ENCODE data around the gene TSC22D1. TPM values are rescaled to one million over a fixed set of nuclear protein-coding genes. Genes with fewer than 3 reads are reported as not detected.

The TSC22D1 gene
- total and polyA plus RNA-seq, 9 donors, result 61.8 to 93.1 (median 76.7) TPM

GRCh38 chr13:44489751-44490150, 86.4 kb downstream of the TSC22D1 start:
- DNase-seq, result no peak
- no CpG with 5 or more reads among the region's 1 CpG for WGBS (ENCODE audit: insufficient coverage)
- Histone ChIP-seq H3K27me3 (ENCODE audit: control insufficient read depth, insufficient read depth, low read length) (no peaks in the 10 kb centered on the region), H3K9me3 (replicated peaks; ENCODE audit: control insufficient read depth, low read depth, low read length) (peaks cover 3% of the 10 kb centered on the region), H3K36me3 (ENCODE audit: control insufficient read depth, insufficient read depth, low read length) (no peaks in the 10 kb centered on the region), H3K27ac (ENCODE audit: low read length) (no peak overlapping the region), H3K4me1 (ENCODE audit: control insufficient read depth, insufficient read depth, low read length) (no peaks in the 10 kb centered on the region), H3K4me3 (ENCODE audit: low read length) (no peak overlapping the region)

- no peak overlapping the region for H3K27ac ChIP-seq (ENCODE audit: low read length)
- no peak overlapping the region for H3K4me3 ChIP-seq (ENCODE audit: low read length)
- no peaks in the 10 kb centered on the region for H3K9me3 ChIP-seq (replicated peaks; ENCODE audit: control insufficient read depth, low read depth, low read length)
- WGBS (ENCODE audit: insufficient coverage), result no CpG with 5 or more reads among the region's 1 CpG
- H3K36me3 ChIP-seq (ENCODE audit: control insufficient read depth, insufficient read depth, low read length), result no peaks in the 10 kb centered on the region
- H3K27me3 ChIP-seq (ENCODE audit: control insufficient read depth, insufficient read depth, low read length), result no peaks in the 10 kb centered on the region
- no peaks in the 10 kb centered on the region for H3K4me1 ChIP-seq (ENCODE audit: control insufficient read depth, insufficient read depth, low read length)
- no peak for DNase-seq
Measured at GRCh38 chr13:44487989-44488388, 88.1 kb downstream of the TSC22D1 start.

GRCh38 chr13:44484562-44485138, 91.5 kb downstream of the TSC22D1 start:
- Histone ChIP-seq H3K36me3 (ENCODE audit: control insufficient read depth, insufficient read depth, low read length) (no peaks in the 10 kb centered on the region), H3K4me3 (ENCODE audit: low read length) (no peak overlapping the region), H3K27ac (ENCODE audit: low read length) (no peak overlapping the region), H3K27me3 (ENCODE audit: control insufficient read depth, insufficient read depth, low read length) (no peaks in the 10 kb centered on the region), H3K4me1 (ENCODE audit: control insufficient read depth, insufficient read depth, low read length) (no peaks in the 10 kb centered on the region), H3K9me3 (replicated peaks; ENCODE audit: control insufficient read depth, low read depth, low read length) (no peaks in the 10 kb centered on the region)
- DNase-seq, result no peak
- WGBS (ENCODE audit: insufficient coverage), result no CpG with 5 or more reads among the region's 4 CpGs

DNA sequence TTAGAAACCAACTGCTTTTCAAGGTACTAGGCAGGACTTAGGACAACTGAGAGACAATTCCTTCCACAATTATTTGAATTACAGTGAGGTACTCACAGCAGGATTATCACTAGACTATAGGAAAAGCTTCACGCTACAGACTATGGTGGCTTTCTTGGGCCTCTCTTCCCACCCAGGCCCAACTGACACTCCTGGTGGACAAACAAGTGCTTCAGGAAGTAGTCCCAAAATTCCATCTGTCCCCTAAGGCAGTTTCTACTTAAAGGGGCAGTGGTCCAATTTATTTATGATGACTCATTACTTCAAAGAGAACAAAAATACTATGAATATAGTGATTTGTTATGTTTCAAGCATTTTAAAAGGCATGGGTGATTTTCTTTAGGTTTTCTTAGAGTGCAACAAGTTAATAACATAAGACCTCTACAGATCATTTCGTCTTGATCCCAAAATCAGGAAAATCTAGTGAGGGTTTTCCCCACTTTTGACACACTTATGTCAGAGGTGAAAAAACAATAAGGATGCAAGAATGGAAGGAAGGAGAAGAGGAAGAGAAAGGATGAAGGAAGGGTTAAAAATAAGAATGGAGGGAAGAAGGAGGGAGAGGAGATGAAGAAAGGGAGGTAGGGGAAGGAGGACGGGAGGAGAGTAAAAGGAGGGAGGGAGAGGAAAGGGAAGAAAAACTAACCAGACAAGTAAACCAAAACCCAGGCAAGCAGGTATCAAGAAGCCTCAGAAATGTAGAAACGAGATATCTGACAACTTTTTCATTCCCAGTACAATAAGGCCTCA, 101.8 kb downstream of the TSC22D1 start:
- Histone ChIP-seq H3K27ac (ENCODE audit: low read length) (no peak overlapping the region), H3K9me3 (replicated peaks; ENCODE audit: control insufficient read depth, low read depth, low read length) (no peaks in the 10 kb centered on the region), H3K4me1 (ENCODE audit: control insufficient read depth, insufficient read depth, low read length) (no peaks in the 10 kb centered on the region), H3K27me3 (ENCODE audit: control insufficient read depth, insufficient read depth, low read length) (no peaks in the 10 kb centered on the region), H3K4me3 (ENCODE audit: low read length) (no peak overlapping the region), H3K36me3 (ENCODE audit: control insufficient read depth, insufficient read depth, low read length) (no peaks in the 10 kb centered on the region)
- DNase-seq, result no peak
- WGBS (ENCODE audit: insufficient coverage), result no CpG with 5 or more reads among the region's 4 CpGs

DNA sequence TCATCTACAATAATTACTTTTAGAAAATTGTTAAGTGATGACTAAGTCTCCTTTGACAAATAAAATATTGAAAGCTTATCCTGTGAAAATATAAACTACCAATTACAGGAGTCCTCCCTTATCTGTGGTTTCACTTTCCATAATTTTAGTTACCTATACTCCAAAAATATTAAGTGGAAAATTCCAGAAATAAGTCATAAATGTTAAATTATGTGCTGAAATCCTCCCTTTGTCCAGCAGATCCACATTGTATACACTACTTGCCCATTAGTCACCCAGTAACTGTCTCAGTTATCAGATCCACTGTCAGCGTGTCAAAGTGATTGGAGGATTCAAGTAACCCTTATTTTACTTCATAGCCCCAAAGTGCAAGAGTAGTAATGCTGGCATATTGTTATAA, 104.4 kb downstream of the TSC22D1 start:
- no peaks in the 10 kb centered on the region for H3K4me1 ChIP-seq (ENCODE audit: control insufficient read depth, insufficient read depth, low read length)
- no CpG with 5 or more reads among the region's 1 CpG for WGBS (ENCODE audit: insufficient coverage)
- DNase-seq, result no peak

DNA sequence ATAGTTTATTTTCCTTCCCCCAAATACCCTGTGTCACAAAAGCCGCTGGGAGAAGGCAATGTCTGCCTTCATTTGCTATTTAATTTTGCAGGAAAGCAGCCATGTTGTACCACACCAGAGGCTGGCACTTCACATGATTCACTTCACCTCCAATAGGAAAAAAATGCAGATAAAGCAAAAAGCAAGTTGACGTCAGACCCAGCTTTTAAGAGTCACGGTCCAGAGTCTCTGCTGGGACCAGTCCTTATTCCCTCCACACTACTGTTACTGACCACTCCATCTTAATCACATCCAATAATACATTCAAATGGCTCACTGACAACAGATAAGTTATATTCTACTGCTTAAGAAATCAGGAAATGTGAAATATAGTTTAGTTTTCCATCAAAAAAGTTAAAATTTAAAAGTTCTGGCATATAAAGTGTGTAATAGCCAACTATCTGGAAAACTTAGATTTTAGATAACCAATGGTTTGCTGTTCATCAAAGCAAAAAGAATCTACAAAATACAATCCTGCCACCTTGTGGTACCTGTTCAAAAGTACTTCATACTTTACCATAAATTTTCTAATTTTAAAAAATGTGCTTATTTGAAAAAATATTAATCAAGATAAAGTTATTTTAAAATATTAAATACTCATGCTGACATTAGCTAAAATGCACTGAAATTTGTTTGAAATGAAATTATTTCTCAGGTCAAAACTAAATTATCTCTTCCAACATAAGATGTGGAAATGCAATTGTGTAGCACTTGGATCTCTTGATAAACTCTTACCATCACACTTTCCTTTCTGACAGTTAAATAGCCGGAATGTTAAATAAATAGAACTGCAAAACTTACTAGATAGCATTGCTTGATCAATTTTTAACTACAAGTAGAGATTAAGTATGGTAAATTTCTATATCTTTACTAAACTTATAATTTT, 105.2 kb downstream of the TSC22D1 start:
- Histone ChIP-seq H3K27ac (ENCODE audit: low read length) (no peak overlapping the region), H3K4me1 (ENCODE audit: control insufficient read depth, insufficient read depth, low read length) (no peaks in the 10 kb centered on the region), H3K27me3 (ENCODE audit: control insufficient read depth, insufficient read depth, low read length) (no peaks in the 10 kb centered on the region), H3K9me3 (replicated peaks; ENCODE audit: control insufficient read depth, low read depth, low read length) (no peaks in the 10 kb centered on the region), H3K36me3 (ENCODE audit: control insufficient read depth, insufficient read depth, low read length) (no peaks in the 10 kb centered on the region), H3K4me3 (ENCODE audit: low read length) (no peak overlapping the region)
- WGBS (ENCODE audit: insufficient coverage), result 20% methylated on average over 1 of the region's 4 CpGs
- peak; percentile 36 for DNase-seq

More for the DNA sequence above, 104.4 kb downstream of the TSC22D1 start:
- H3K9me3 ChIP-seq (replicated peaks; ENCODE audit: control insufficient read depth, low read depth, low read length), result no peaks in the 10 kb centered on the region
- no peaks in the 10 kb centered on the region for H3K36me3 ChIP-seq (ENCODE audit: control insufficient read depth, insufficient read depth, low read length)
- no peak overlapping the region for H3K4me3 ChIP-seq (ENCODE audit: low read length)
- no peaks in the 10 kb centered on the region for H3K27me3 ChIP-seq (ENCODE audit: control insufficient read depth, insufficient read depth, low read length)
- no peak overlapping the region for H3K27ac ChIP-seq (ENCODE audit: low read length)

GRCh38 chr13:44468874-44469273, 107.3 kb downstream of the TSC22D1 start:
- H3K27ac ChIP-seq (ENCODE audit: low read length), result no peak overlapping the region
- WGBS (ENCODE audit: insufficient coverage), result no CpG with 5 or more reads among the region's 3 CpGs
- H3K36me3 ChIP-seq (ENCODE audit: control insufficient read depth, insufficient read depth, low read length), result no peaks in the 10 kb centered on the region
- no peak overlapping the region for H3K4me3 ChIP-seq (ENCODE audit: low read length)
- no peaks in the 10 kb centered on the region for H3K4me1 ChIP-seq (ENCODE audit: control insufficient read depth, insufficient read depth, low read length)
- no peaks in the 10 kb centered on the region for H3K27me3 ChIP-seq (ENCODE audit: control insufficient read depth, insufficient read depth, low read length)
- H3K9me3 ChIP-seq (replicated peaks; ENCODE audit: control insufficient read depth, low read depth, low read length), result no peaks in the 10 kb centered on the region
- no peak for DNase-seq

GRCh38 chr13:44465318-44465717, 110.8 kb downstream of the TSC22D1 start:
- Histone ChIP-seq H3K9me3 (replicated peaks; ENCODE audit: control insufficient read depth, low read depth, low read length) (no peaks in the 10 kb centered on the region), H3K4me3 (ENCODE audit: low read length) (no peak overlapping the region), H3K27ac (ENCODE audit: low read length) (no peak overlapping the region), H3K36me3 (ENCODE audit: control insufficient read depth, insufficient read depth, low read length) (no peaks in the 10 kb centered on the region), H3K4me1 (ENCODE audit: control insufficient read depth, insufficient read depth, low read length) (no peaks in the 10 kb centered on the region), H3K27me3 (ENCODE audit: control insufficient read depth, insufficient read depth, low read length) (no peaks in the 10 kb centered on the region)
- WGBS (ENCODE audit: insufficient coverage), result 83% methylated on average over 1 of the region's 4 CpGs
- no peak for DNase-seq

DNA sequence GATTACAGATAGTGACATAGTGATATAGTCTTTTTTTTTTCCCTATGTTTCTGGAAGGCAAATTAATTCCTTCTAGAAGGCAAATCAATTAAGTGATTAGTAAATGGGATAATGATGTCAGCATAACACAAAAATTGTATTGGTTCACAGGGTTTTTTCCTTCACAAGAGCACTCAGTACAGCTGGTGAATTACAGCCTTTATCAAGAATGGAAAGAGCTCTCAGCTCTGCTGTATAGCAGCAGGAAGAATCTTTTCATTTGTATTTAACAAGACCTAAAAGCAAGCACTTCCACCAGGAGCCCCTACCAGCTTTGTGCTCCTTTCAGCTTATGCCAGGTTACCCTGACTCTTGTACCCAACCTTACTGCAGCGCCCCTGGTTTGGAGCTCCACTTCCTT, 111.7 kb downstream of the TSC22D1 start:
- no peak overlapping the region for H3K27ac ChIP-seq (ENCODE audit: low read length)
- WGBS (ENCODE audit: insufficient coverage), result no CpG with 5 or more reads among the region's 1 CpG

DNA sequence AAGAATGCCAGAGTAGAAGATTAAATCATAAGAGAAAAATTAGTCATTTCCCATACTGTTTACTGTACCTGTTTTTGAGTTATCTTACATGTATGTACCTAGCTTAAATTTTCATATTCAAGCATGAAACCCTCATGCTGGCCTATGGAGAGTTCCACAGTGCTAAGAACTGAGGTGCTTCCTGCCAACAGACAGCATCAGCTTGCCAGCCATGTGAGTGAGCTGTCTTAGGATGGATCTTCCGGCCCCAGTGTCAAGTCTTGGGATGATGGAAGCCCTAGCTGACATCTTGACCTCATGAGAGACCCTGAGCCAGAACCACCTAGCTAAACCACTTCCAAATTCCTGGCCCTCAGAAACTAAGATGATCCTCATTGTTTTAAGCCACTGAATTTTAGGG, 112.4 kb downstream of the TSC22D1 start:
- WGBS (ENCODE audit: insufficient coverage), result 60% methylated on average over 1 of the region's 1 CpG
- peaks cover 5% of the 10 kb centered on the region for H3K9me3 ChIP-seq (replicated peaks; ENCODE audit: control insufficient read depth, low read depth, low read length)
- H3K4me3 ChIP-seq (ENCODE audit: low read length), result no peak overlapping the region
- no peaks in the 10 kb centered on the region for H3K36me3 ChIP-seq (ENCODE audit: control insufficient read depth, insufficient read depth, low read length)
- no peak for DNase-seq
- H3K4me1 ChIP-seq (ENCODE audit: control insufficient read depth, insufficient read depth, low read length), result no peaks in the 10 kb centered on the region
- no peak overlapping the region for H3K27ac ChIP-seq (ENCODE audit: low read length)
- no peaks in the 10 kb centered on the region for H3K27me3 ChIP-seq (ENCODE audit: control insufficient read depth, insufficient read depth, low read length)

More for the DNA sequence above, 111.7 kb downstream of the TSC22D1 start:
- Histone ChIP-seq H3K9me3 (replicated peaks; ENCODE audit: control insufficient read depth, low read depth, low read length) (peaks cover 2% of the 10 kb centered on the region), H3K27me3 (ENCODE audit: control insufficient read depth, insufficient read depth, low read length) (no peaks in the 10 kb centered on the region), H3K4me3 (ENCODE audit: low read length) (no peak overlapping the region), H3K36me3 (ENCODE audit: control insufficient read depth, insufficient read depth, low read length) (no peaks in the 10 kb centered on the region), H3K4me1 (ENCODE audit: control insufficient read depth, insufficient read depth, low read length) (no peaks in the 10 kb centered on the region)
- DNase-seq, result no peak

Data from muscle of leg (tissue), 11 donors.